Measurements from ENCODE around the gene DENND2D.

DENND2D gene

GRCh38 chr1:111202707-111203623 is 2.5 kb upstream of the DENND2D start:
- no peak for DNase-seq

- no peak for DNase-seq
Observed at GRCh38 chr1:111202366-111202706, 1.9 kb upstream of the DENND2D start.

GRCh38 chr1:111201275-111202090 is 1.0 kb upstream of the DENND2D start:
- DNase-seq: no peak

- DNase-seq: no peak
Observed at GRCh38 chr1:111200802-111201161, 336 bp upstream of the DENND2D start.

GRCh38 chr1:111199329-111199728 is 1.1 kb downstream of the DENND2D start:
- no peak for DNase-seq

- no peak for DNase-seq
Observed at GRCh38 chr1:111198836-111199235, 1.6 kb downstream of the DENND2D start.

- peak in 3 of 4 experiments; percentile 38 to 61 (median 56) for DNase-seq
Observed at GRCh38 chr1:111197598-111198284, 2.7 kb downstream of the DENND2D start.

- no peak for DNase-seq
Observed at GRCh38 chr1:111196213-111196612, 4.2 kb downstream of the DENND2D start.

- no peak for DNase-seq
Observed at GRCh38 chr1:111195002-111195684, 5.3 kb downstream of the DENND2D start.

GRCh38 chr1:111193712-111194480 is 6.5 kb downstream of the DENND2D start:
- no peak for DNase-seq

- no peak for DNase-seq
Observed at GRCh38 chr1:111192658-111193519, 7.6 kb downstream of the DENND2D start.

- no peak for DNase-seq
Observed at GRCh38 chr1:111192074-111192473, 8.4 kb downstream of the DENND2D start.

- no peak for DNase-seq
Observed at GRCh38 chr1:111191496-111191895, 8.9 kb downstream of the DENND2D start.

- DNase-seq: no peak
Observed at GRCh38 chr1:111190931-111191451, 9.5 kb downstream of the DENND2D start.

- DNase-seq: no peak
Observed at GRCh38 chr1:111184663-111185062, 15.8 kb downstream of the DENND2D start.

- no peak for DNase-seq
Observed at GRCh38 chr1:111183308-111184069, 17.0 kb downstream of the DENND2D start.

GRCh38 chr1:111182052-111182451 is 18.4 kb downstream of the DENND2D start:
- DNase-seq: no peak

GRCh38 chr1:111179968-111180533 is 20.4 kb downstream of the DENND2D start:
- DNase-seq: no peak

- no peak for DNase-seq
Observed at GRCh38 chr1:111176678-111177077, 23.8 kb downstream of the DENND2D start.

- DNase-seq: no peak
Observed at GRCh38 chr1:111175349-111175748, 25.1 kb downstream of the DENND2D start.
